HEK293 (cell line): ENCODE measurements around the gene RALGAPA1.

Experiments
- CTCF ChIA-PET: fragments of 350-600 bp; formaldehyde crosslinking; extraction: SDS; loops from one replicate; lab custom pipeline; 2021; ENCODE audit warnings: antibody characterized with exemption; lab: Yijun Ruan, JAX
- POLR2A ChIA-PET: fragments of 300-600 bp; formaldehyde crosslinking; extraction: SDS; loops from one replicate; lab custom pipeline; 2020; ENCODE audit warnings: antibody characterized with exemption, inconsistent platforms; lab: Yijun Ruan, JAX
- H3K27ac ChIP-seq: fragments of 200-500 bp; sonication (Bioruptor generic); 2 replicates; pipeline ENCODE4 v1.5.1; 2014; ENCODE audit warnings: low read depth, low read length, control low read depth, inconsistent platforms; ENCODE audit errors: extremely low read depth
- H3K36me3 ChIP-seq, 2 experiments: fragments of 200-500 bp in 1 of 2; sonication (Bioruptor generic) in 1 of 2; 1 replicate in 1 of 2; 2 replicates in 1 of 2; pipeline ENCODE4 v1.5.1; 2014 to 2017; ENCODE audit warnings: inconsistent platforms in 2 of 2, low read length in 2 of 2; ENCODE audit not compliant: control insufficient read depth in 2 of 2, insufficient read depth in 1 of 2
- H3K4me1 ChIP-seq: fragments of 200-500 bp; sonication (Bioruptor generic); 2 replicates; pipeline ENCODE4 v1.5.1; 2014; ENCODE audit warnings: mild to moderate bottlenecking, low read length, inconsistent platforms; ENCODE audit not compliant: control insufficient read depth, insufficient read depth
- H3K4me3 ChIP-seq: 2 replicates; pipeline ENCODE4 v1.5.1; 2011; ENCODE audit warnings: low read depth, mild to moderate bottlenecking, control low read depth, low read length, moderate library complexity
- H3K9me3 ChIP-seq: fragments of 200-500 bp; sonication (Bioruptor generic); 2 replicates; pipeline ENCODE4 v1.5.1; 2014; ENCODE audit warnings: low read depth, low read length, inconsistent platforms; ENCODE audit not compliant: control insufficient read depth, insufficient read depth
- BCL11B ChIP-seq: fragments of 450-650 bp; formaldehyde crosslinking; IDR thresholded peaks from 2 replicates; pipeline ENCODE4 v1.5.1; 2016; ENCODE audit warnings: low read depth, missing biosample characterization, missing genetic modification characterization
- FEZF1 ChIP-seq: fragments of 450-650 bp; formaldehyde crosslinking; IDR thresholded peaks from 2 replicates; pipeline ENCODE4 v1.5.1; 2016; ENCODE audit warnings: missing biosample characterization, missing genetic modification characterization
- KLF8 ChIP-seq: fragments of 450-650 bp; formaldehyde crosslinking; IDR thresholded peaks from 2 replicates; pipeline ENCODE4 v1.5.1; 2016; ENCODE audit warnings: missing biosample characterization, missing genetic modification characterization
- PBX3 ChIP-seq: sonication (generic); formaldehyde crosslinking; IDR thresholded peaks from 2 replicates; pipeline ENCODE4 v1.8.1; 2022; ENCODE audit warnings: mild to moderate bottlenecking, moderate library complexity, missing genetic modification reagents
- SP2 ChIP-seq: fragments of 450-650 bp; formaldehyde crosslinking; IDR thresholded peaks from 2 replicates; pipeline ENCODE4 v1.5.1; 2016; ENCODE audit warnings: missing biosample characterization, missing genetic modification characterization
- ZBTB21 ChIP-seq: fragments of 450-650 bp; formaldehyde crosslinking; IDR thresholded peaks from 2 replicates; pipeline ENCODE4 v1.5.1; 2017; ENCODE audit warnings: missing biosample characterization, missing genetic modification characterization
- ZNF155 ChIP-seq: fragments of 450-650 bp; formaldehyde crosslinking; IDR thresholded peaks from 2 replicates; pipeline ENCODE4 v1.5.1; 2016; ENCODE audit warnings: missing biosample characterization, missing genetic modification characterization
- ZNF211 ChIP-seq: fragments of 450-650 bp; formaldehyde crosslinking; IDR thresholded peaks from 2 replicates; pipeline ENCODE4 v1.5.1; 2016; ENCODE audit warnings: low read depth, missing biosample characterization, missing genetic modification characterization
- ZNF26 ChIP-seq: fragments of 450-650 bp; formaldehyde crosslinking; IDR thresholded peaks from 2 replicates; pipeline ENCODE4 v1.5.1; 2016; ENCODE audit warnings: missing biosample characterization, missing genetic modification characterization
- ZNF274 ChIP-seq, 2 experiments: fragments of 200-500 bp in 1 of 2; fragments of 450-650 bp in 1 of 2; sonication (Bioruptor generic) in 1 of 2; formaldehyde crosslinking in 1 of 2; IDR thresholded peaks; 2 replicates each; pipeline versions ENCODE4 v1.5.1 to v1.6.1; 2014 to 2016; ENCODE audit warnings: borderline replicate concordance in 1 of 2, inconsistent platforms in 1 of 2, low read length in 1 of 2, missing biosample characterization in 1 of 2, missing genetic modification characterization in 1 of 2
- ZNF280D ChIP-seq: fragments of 450-650 bp; formaldehyde crosslinking; IDR thresholded peaks from 2 replicates; pipeline ENCODE4 v1.5.1; 2016; ENCODE audit warnings: missing biosample characterization, missing genetic modification characterization
- ZNF324 ChIP-seq: fragments of 450-650 bp; formaldehyde crosslinking; IDR thresholded peaks from 2 replicates; pipeline ENCODE4 v1.5.1; 2016; ENCODE audit warnings: missing biosample characterization, missing genetic modification characterization
- ZNF423 ChIP-seq: fragments of 450-650 bp; formaldehyde crosslinking; IDR thresholded peaks from 2 replicates; pipeline ENCODE4 v1.5.1; 2016; ENCODE audit warnings: missing biosample characterization, missing genetic modification characterization
- ZNF510 ChIP-seq: fragments of 450-650 bp; formaldehyde crosslinking; IDR thresholded peaks from 2 replicates; pipeline ENCODE4 v1.5.1; 2018; ENCODE audit warnings: mild to moderate bottlenecking, missing genetic modification characterization, missing biosample characterization; ENCODE audit not compliant: insufficient replicate concordance
- ZNF521 ChIP-seq: fragments of 450-650 bp; formaldehyde crosslinking; IDR thresholded peaks from 2 replicates; pipeline ENCODE4 v1.5.1; 2017; ENCODE audit warnings: missing biosample characterization, mild to moderate bottlenecking, missing genetic modification characterization
- ZNF544 ChIP-seq: fragments of 450-650 bp; formaldehyde crosslinking; IDR thresholded peaks from 2 replicates; pipeline ENCODE4 v1.5.0; 2017; ENCODE audit warnings: missing biosample characterization, missing genetic modification characterization
- ZNF571 ChIP-seq: fragments of 450-650 bp; formaldehyde crosslinking; IDR thresholded peaks from 2 replicates; pipeline ENCODE4 v1.5.0; 2017; ENCODE audit warnings: missing biosample characterization, missing genetic modification characterization
- ZNF629 ChIP-seq: fragments of 450-650 bp; formaldehyde crosslinking; IDR thresholded peaks from 2 replicates; pipeline ENCODE4 v1.5.1; 2017; ENCODE audit warnings: missing biosample characterization, missing genetic modification characterization
- ZNF677 ChIP-seq: fragments of 450-650 bp; IDR thresholded peaks from 2 replicates; pipeline ENCODE4 v1.5.0; 2018; ENCODE audit warnings: missing biosample characterization, mild to moderate bottlenecking, missing genetic modification characterization, moderate library complexity
- ZNF704 ChIP-seq: fragments of 450-650 bp; formaldehyde crosslinking; IDR thresholded peaks from 2 replicates; pipeline ENCODE4 v1.5.1; 2016; ENCODE audit warnings: missing biosample characterization, missing genetic modification characterization
- ZNF707 ChIP-seq: fragments of 450-650 bp; formaldehyde crosslinking; IDR thresholded peaks from 2 replicates; pipeline ENCODE4 v1.5.1; 2016; ENCODE audit warnings: missing biosample characterization, missing genetic modification characterization
- ZNF747 ChIP-seq: fragments of 450-650 bp; formaldehyde crosslinking; IDR thresholded peaks from 2 replicates; pipeline ENCODE4 v1.5.1; 2016; ENCODE audit warnings: missing biosample characterization, missing genetic modification characterization
- ZNF768 ChIP-seq: fragments of 450-650 bp; formaldehyde crosslinking; IDR thresholded peaks from 2 replicates; pipeline ENCODE4 v1.5.1; 2018; ENCODE audit warnings: missing biosample characterization, mild to moderate bottlenecking, missing genetic modification characterization
- ZNF776 ChIP-seq: fragments of 450-650 bp; formaldehyde crosslinking; IDR thresholded peaks from 2 replicates; pipeline ENCODE4 v1.5.0; 2017; ENCODE audit warnings: missing biosample characterization, missing genetic modification characterization, borderline replicate concordance
- TF ChIP-seq, protein P1 (sequence below): fragments of 450-650 bp; formaldehyde crosslinking; IDR thresholded peaks from 2 replicates; pipeline ENCODE4 v1.5.1; 2016; ENCODE audit warnings: missing biosample characterization, missing genetic modification characterization
- TF ChIP-seq, protein P2 (sequence below): fragments of 450-650 bp; formaldehyde crosslinking; IDR thresholded peaks from 2 replicates; pipeline ENCODE4 v1.5.1; 2016; ENCODE audit warnings: missing biosample characterization, missing genetic modification characterization

The RALGAPA1 gene

DNA sequence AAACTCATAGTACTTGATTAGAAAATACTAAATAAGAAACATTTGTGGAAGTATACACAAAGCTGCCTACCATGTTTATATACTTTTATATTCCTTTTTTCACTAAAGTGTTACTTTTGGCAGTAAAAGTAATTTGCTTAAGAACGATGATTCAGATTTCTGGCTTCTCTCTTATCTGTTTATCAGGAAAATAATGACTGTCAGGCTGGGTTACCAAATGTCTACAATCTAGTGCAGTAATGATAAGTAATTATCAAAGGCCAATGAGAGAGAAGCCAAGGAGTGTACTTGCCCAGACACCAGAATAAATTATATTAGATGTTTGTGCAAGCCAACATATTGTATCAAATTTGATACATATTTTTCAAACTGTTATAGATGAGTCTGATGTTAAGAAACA is 113.4 kb downstream of the RALGAPA1 start:
- H3K36me3 ChIP-seq, result no peaks in the 10 kb centered on the region
- no peak for TF ChIP-seq PBX3 (CRISPR knock-in tag)
- TF ChIP-seq ZNF521 (tag by site-specific recombination), result no peak
- TF ChIP-seq ZNF571 (tag by site-specific recombination), result no peak
- TF ChIP-seq SP2, result no peak
- TF ChIP-seq ZNF629 (tag by site-specific recombination), result no peak
- TF ChIP-seq ZBTB21, result no peak
- TF ChIP-seq FEZF1, result no peak
- no peak for TF ChIP-seq ZNF155 (tag by site-specific recombination)
- H3K4me1 ChIP-seq, result 0 out of 2 replicates have a peak, but pooled peaks cover 5% of the 10 kb centered on the region

DNA sequence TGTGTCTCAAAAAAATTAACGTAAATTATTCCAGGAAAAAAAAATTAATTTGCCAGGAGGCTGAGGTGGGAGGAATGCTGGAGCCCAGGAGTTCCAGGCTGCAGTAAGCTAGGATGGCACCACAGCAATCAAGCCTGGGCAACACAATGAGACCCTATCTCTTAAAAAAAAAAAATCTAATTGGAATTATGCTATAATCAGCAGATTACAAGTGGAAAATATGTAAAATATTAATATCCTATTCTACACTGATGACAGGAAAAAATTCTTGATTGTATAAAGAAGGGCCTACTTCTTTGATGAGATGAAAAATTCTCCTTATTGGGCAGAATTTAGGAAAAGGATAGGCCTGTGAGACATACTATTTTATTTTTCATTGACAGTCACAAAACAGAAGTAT is 114.0 kb downstream of the RALGAPA1 start:
- CTCF ChIA-PET, result interaction anchor here (1.1 to 1.2 kb wide), 2 partner anchors 9 to 273 kb away, joined by 3 to 5 read pairs; no protein-coding TSS in a partner anchor
- Histone ChIP-seq H3K4me3 (no peak overlapping the region), H3K27ac (no peak overlapping the region), H3K9me3 (no peaks in the 10 kb centered on the region), H3K4me1 (0 out of 2 replicates have a peak, but pooled peaks cover 5% of the 10 kb centered on the region), H3K36me3 (no peaks in the 10 kb centered on the region)
- POLR2A ChIA-PET, result no interaction called here
- TF ChIP-seq ZNF423, result no peak
- no peak for TF ChIP-seq ZNF704 (tag by site-specific recombination)
- TF ChIP-seq ZNF747 (tag by site-specific recombination), result no peak
- TF ChIP-seq ZNF707 (tag by site-specific recombination), result no peak
- TF ChIP-seq ZNF280D (tag by site-specific recombination), result no peak
- no peak for TF ChIP-seq BCL11B (tag by site-specific recombination)
- TF ChIP-seq ZNF776 (tag by site-specific recombination), result no peak
- no peak for TF ChIP-seq ZNF26 (tag by site-specific recombination)
- TF ChIP-seq, protein P1, sequence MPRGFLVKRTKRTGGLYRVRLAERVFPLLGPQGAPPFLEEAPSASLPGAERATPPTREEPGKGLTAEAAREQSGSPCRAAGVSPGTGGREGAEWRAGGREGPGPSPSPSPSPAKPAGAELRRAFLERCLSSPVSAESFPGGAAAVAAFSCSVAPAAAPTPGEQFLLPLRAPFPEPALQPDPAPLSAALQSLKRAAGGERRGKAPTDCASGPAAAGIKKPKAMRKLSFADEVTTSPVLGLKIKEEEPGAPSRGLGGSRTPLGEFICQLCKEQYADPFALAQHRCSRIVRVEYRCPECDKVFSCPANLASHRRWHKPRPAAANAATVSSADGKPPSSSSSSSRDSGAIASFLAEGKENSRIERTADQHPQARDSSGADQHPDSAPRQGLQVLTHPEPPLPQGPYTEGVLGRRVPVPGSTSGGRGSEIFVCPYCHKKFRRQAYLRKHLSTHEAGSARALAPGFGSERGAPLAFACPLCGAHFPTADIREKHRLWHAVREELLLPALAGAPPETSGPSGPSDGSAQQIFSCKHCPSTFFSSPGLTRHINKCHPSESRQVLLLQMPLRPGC (tag by site-specific recombination), result no peak
- no peak for TF ChIP-seq ZNF211 (tag by site-specific recombination)
- TF ChIP-seq ZNF544, result no peak
- no peak for TF ChIP-seq ZNF324 (tag by site-specific recombination)
- TF ChIP-seq ZNF768 (tag by site-specific recombination), result no peak
- no peak for TF ChIP-seq KLF8 (tag by site-specific recombination)
- TF ChIP-seq, protein P2, sequence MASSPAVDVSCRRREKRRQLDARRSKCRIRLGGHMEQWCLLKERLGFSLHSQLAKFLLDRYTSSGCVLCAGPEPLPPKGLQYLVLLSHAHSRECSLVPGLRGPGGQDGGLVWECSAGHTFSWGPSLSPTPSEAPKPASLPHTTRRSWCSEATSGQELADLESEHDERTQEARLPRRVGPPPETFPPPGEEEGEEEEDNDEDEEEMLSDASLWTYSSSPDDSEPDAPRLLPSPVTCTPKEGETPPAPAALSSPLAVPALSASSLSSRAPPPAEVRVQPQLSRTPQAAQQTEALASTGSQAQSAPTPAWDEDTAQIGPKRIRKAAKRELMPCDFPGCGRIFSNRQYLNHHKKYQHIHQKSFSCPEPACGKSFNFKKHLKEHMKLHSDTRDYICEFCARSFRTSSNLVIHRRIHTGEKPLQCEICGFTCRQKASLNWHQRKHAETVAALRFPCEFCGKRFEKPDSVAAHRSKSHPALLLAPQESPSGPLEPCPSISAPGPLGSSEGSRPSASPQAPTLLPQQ (tag by site-specific recombination), result no peak
- TF ChIP-seq ZNF274 (IDR thresholded peaks at IDR 0.05; ENCODE audit: low read length), result no peak
- no peak for TF ChIP-seq ZNF274 (tag by site-specific recombination; IDR thresholded peaks at IDR 0.05; ENCODE audit: borderline replicate concordance)
- no peak for TF ChIP-seq ZNF677
- no peak for TF ChIP-seq ZNF510 (tag by site-specific recombination)

More for the DNA sequence above, 113.4 kb downstream of the RALGAPA1 start:
- Histone ChIP-seq H3K27ac (no peak overlapping the region), H3K4me3 (no peak overlapping the region), H3K9me3 (no peaks in the 10 kb centered on the region)
- ChIA-PET CTCF (interaction anchor here (0.6 to 1.1 kb wide), 2 partner anchors 10 to 111 kb away, joined by 3 to 5 read pairs; no protein-coding TSS in a partner anchor), POLR2A (no interaction called here)
